ENCODE results near the gene LTBP2.

The LTBP2 gene

DNA sequence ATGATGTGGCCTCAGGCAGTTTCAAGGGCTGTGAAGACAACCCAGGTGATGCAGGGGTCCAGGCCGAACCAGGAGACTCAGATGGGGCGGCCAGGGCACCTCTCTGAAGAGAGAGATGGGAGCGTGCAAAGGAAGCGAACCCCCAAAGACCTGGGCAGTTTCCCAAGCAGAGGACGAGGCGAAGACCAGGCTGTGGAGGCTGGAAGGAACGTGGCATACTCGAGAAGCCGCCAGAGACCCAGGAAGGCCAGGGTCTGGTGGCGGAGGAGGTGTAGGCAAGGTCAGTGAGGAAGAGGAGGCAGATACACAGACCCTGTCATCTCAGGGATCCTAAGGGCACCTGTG is 24.7 kb downstream of the LTBP2 start:
- DNase-seq, result no peak

DNA sequence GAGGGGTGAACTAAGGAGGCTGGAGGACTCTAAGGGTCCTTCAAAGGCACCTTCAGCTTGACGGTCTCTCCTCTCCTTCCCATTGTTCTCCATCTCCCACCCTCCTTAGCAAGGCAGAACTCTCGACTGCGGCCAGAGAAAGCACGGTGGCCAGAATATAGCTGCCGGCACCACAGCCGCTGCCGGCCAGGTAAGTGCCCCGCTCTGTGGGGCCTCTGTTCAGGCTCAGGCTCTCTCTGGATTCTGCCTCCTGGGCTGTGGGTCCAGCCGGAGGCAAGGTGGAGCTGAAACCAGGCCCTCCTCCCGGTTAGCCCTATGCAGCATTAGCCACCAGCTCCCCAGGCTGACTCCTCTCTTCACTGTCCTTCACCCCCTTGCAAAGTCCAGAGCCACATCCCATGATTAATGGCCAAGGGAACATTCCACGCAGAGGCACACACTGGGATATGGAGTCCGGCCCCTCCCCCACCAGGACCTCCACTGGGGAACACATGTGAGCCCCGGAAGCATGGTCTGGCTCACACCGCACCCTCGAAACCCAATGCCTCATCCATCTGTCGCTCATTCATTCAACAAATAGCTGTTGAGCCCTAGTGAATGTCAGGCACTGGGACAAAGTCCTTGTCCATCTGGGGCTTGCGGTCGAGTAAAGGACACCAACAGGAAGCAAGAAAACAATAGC is 25.2 kb downstream of the LTBP2 start:
- DNase-seq, result no peak

DNA sequence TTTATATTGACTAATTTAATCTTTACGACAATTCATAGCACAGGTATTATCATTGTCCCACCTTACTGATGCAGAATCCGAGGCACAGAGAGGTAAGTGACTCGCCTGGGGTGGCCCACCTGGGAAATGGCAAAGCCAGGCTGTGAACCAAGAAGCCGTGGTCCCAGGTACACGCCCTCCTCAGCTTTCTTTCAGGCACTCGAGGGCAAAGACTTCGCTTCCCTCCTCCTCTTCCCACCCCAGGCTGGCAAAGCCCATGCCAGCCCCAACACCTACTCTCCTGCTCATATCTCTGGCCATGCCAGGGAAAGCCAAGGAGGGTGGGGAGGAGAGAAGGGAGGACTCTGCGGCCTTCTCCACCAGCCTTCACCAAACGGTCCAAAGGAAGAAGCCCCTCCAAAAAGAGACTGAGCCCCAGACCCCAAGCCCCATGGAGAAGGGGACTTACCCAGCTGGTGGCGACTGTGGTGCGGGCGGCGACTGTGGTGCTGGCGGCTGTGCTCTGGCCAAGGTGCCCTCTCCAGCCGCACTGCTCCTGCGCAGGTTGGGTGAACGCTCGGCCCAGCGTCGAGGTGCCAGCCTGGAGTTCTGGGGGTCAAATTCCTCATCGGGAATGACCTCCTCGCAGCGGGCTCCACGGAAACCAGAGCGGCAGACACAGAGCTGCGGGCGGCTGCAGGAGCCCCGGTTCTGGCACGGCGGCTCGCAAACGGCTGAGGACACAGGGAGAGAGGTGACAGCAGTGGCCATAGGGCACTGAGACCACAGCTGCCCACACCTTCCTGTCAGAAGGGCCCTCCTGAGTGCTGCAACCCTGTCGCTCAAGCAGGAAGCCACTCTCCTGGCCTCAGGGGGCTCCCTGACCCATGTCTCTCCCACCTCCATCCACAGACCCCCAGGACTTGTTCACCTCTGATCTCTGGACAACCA is 26.4 kb downstream of the LTBP2 start:
- DNase-seq, result no peak

GRCh38 chr14:74584951-74585350 is 27.1 kb downstream of the LTBP2 start:
- no peak for DNase-seq

DNA sequence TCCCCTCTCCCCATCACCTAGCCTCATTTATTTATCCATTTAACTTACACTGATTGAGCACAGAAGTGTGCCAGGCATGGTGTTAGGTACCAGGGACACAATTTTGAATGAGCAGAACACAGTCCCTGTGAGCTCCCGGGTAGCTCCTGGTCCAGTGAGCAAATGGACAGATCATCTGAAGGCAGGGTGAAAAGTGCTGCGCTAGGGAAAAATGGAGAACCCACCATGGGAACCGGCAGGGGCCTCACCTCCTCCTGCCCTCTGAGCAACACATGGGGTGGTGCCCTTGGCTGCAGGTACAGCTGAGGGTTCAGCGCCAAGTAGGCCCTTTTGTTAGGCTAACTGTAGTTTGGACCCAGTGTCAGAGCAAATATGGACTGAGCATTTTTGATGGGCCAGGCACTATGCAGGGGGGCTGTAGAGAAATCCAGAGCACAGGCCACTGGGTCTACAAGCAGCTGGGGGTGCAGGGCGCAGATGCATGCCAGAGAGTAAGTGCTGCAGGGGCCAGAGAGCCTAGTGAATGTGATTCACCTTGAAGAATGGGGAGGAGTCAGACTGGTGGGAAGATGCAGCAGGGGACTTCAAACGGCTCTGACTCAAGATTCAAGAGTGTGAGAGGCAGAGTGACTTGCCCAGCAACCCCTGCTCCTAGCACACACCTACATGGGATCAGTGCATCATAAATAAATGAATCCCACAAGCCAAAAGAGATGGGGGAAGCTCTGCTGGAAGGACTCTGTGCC is 28.2 kb downstream of the LTBP2 start:
- no peak for DNase-seq

DNA sequence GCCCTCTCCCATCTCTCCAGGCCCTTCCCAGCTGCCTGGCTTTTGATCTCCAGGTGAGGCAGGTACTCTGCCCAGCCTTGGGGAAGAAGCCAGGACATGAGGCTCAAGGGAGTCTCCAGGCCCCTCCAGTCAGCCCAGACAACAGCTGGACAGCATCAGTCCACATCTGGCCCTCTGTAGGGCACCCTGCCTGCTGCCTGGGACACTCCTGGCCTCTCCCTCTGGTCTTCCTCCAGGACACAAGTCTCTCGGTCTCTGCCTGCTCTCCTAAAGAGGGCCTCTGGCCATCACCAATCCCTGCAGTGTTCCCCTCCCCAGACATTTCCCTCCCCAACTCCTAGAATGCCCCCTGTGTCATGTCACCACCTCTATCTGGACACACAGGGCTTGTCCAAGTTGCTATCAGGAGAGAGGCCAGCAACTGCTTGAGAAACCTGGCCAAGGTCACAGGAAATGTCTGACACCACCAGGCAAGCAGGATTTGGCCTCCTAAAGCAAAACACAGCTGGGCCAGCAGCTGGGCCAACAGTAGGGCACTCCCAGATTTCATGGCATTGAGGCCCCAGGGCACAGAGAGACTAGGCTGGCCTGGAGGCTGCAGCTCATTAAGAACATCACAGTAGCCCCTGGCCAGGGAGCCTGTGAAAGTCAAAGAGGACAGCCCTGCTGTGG is 29.0 kb downstream of the LTBP2 start:
- DNase-seq, result no peak

GRCh38 chr14:74580275-74580672 is 31.8 kb downstream of the LTBP2 start:
- no peak for DNase-seq

- DNase-seq, result no peak
Observed at GRCh38 chr14:74579447-74580274, 32.4 kb downstream of the LTBP2 start.

DNA sequence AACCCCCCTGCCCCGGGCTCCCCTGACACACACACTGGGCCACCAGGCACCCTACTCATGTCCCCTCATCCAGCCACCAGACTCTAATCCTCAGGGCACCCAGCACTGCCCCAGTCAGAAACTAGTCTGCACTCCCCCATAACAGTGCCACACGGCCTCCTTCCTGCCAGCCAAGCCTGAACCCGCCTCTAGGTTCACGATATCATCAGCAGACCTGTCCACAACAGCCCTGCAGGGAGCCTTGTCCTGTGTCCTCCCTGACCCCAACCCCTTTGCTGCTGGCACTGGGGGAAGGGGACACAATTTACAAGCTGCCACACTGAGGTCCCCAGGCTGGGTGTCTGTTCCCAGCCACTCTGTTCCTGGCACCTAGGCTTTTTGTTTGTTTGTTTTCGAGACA is 33.6 kb downstream of the LTBP2 start:
- no peak for DNase-seq

DNA sequence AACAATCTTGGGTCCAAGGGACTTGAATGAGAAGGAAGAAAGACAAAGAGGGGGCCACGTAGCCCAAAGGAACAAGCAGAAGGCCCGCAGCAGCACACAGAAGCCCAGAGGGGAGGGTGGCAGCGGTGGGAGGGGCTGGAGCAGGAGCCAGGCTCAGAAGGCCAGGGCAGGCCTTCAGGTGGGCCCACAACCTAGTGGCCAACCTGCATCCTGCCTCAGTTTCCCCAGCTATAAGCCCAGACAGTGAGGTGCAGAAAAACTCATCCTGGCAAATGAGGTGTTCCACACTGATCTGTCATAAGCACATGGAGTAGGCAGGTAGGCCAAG is 34.1 kb downstream of the LTBP2 start:
- DNase-seq, result no peak

- no peak for DNase-seq
Observed at GRCh38 chr14:74577247-74577947, 34.6 kb downstream of the LTBP2 start.

- DNase-seq, result no peak
Observed at GRCh38 chr14:74575936-74576335, 36.1 kb downstream of the LTBP2 start.

DNA sequence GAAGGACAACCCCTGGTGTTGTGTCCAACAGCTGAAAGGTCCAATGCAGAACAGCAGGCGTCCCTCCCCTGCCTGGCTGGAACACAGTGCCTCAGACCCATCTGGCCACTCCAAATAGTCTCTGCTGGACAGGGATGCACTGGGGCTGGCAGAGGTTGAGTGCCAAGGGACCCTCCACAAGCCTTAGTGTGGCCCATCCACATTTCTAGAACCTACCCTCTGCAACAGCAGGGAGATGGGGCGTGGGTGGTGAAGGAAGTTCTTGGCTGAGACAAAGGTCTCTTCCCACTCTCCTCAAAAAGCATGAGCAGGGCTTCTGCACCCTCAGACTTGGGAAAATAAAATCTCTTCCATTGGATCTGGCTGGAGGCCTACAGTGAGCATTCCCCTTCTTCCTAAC is 36.5 kb downstream of the LTBP2 start:
- DNase-seq, result no peak

GRCh38 chr14:74574706-74575105 is 37.3 kb downstream of the LTBP2 start:
- DNase-seq, result peak; percentile 14

GRCh38 chr14:74574090-74574433 is 38.0 kb downstream of the LTBP2 start:
- DNase-seq, result no peak

GRCh38 chr14:74573421-74574089 is 38.5 kb downstream of the LTBP2 start:
- DNase-seq, result no peak

GRCh38 chr14:74572726-74573301 is 39.2 kb downstream of the LTBP2 start:
- DNase-seq, result no peak

GRCh38 chr14:74571901-74572725 is 39.9 kb downstream of the LTBP2 start:
- no peak for DNase-seq

DNA sequence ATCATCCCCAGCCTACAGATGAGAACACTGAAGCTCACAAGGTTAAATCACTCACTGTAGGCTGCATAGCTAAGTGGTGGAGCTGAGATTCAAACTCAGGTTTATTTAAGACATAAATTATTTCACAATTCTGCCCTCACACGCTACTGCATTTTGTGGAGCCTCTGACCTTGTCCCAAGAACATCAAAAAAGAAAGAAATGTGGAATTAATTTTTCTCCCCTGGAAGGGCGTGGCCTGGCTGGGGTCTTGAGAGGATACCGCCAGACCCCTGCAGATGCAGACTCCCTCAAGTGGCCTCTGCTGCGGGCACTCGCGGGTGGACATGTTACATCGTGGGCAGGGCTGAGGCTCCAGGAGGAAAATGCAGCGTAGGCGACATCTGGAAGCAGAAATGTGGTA is 40.6 kb downstream of the LTBP2 start:
- DNase-seq, result no peak

- DNase-seq, result no peak
Observed at GRCh38 chr14:74570696-74571095, 41.3 kb downstream of the LTBP2 start.
